ENCODE measurements around the gene SLC47A2. TPM values are rescaled to one million over a fixed set of nuclear protein-coding genes. Genes with fewer than 3 reads are reported as not detected.

The SLC47A2 gene
- polyA plus RNA-seq, 1 donor from 2014 or later, result not detected

GRCh38 chr17:19717411-19717908 is 1.1 kb upstream of the SLC47A2 start:
- Histone ChIP-seq H3K27me3 (ENCODE audit: insufficient read depth, low read depth, low read length) (no peaks in the 10 kb centered on the region), H3K36me3 (ENCODE audit: insufficient read depth, low read length) (no peaks in the 10 kb centered on the region), H3K9me2 (ENCODE audit: insufficient read depth, low read length) (no peaks in the 10 kb centered on the region), H3K79me2 (replicated peaks; ENCODE audit: insufficient read depth, low read length) (no peaks in the 10 kb centered on the region), H2AFZ (ENCODE audit: low read depth, low read length) (no peak overlapping the region), H3K27ac (ENCODE audit: low read length) (no peak overlapping the region), H3K9ac (ENCODE audit: low read length) (no peak overlapping the region), H4K20me1 (ENCODE audit: insufficient read depth) (no peaks in the 10 kb centered on the region), H3K4me3 (ENCODE audit: low read length) (no peak overlapping the region), H3K4me2 (ENCODE audit: low read length) (no peak overlapping the region), H3F3A (ENCODE audit: insufficient read depth, low read length, poor library complexity, severe bottlenecking) (no peaks in the 10 kb centered on the region), H3K9me3 (ENCODE audit: low read length) (no peaks in the 10 kb centered on the region)
- TF ChIP-seq MXI1 (conservative IDR thresholded peaks at IDR 0.05; ENCODE audit: poor library complexity, severe bottlenecking) (no peak), EZH2 (IDR thresholded peaks at IDR 0.05; ENCODE audit: borderline replicate concordance, insufficient read depth, low read length, poor library complexity, severe bottlenecking) (no peak), SMC3 (conservative IDR thresholded peaks at IDR 0.05; ENCODE audit: poor library complexity) (no peak), TAF1 (IDR thresholded peaks at IDR 0.05; ENCODE audit: low read depth) (no peak), REST (IDR thresholded peaks at IDR 0.05; ENCODE audit: borderline replicate concordance) (no peak), POLR2AphosphoS5 (IDR thresholded peaks at IDR 0.05) (no peak), RAD21 (conservative IDR thresholded peaks at IDR 0.05) (no peak), EP300 (conservative IDR thresholded peaks at IDR 0.05; ENCODE audit: poor library complexity, severe bottlenecking) (no peak), CTCF (IDR thresholded peaks at IDR 0.05; ENCODE audit: poor library complexity, severe bottlenecking) (no peak)

- Histone ChIP-seq H3K9me2 (ENCODE audit: insufficient read depth, low read length) (no peaks in the 10 kb centered on the region), H3K9ac (ENCODE audit: low read length) (no peak overlapping the region), H3K36me3 (ENCODE audit: insufficient read depth, low read length) (no peaks in the 10 kb centered on the region), H4K20me1 (ENCODE audit: insufficient read depth) (no peaks in the 10 kb centered on the region), H3F3A (ENCODE audit: insufficient read depth, low read length, poor library complexity, severe bottlenecking) (no peaks in the 10 kb centered on the region), H2AFZ (ENCODE audit: low read depth, low read length) (no peak overlapping the region), H3K27me3 (ENCODE audit: insufficient read depth, low read depth, low read length) (no peaks in the 10 kb centered on the region), H3K27ac (ENCODE audit: low read length) (no peak overlapping the region), H3K4me3 (ENCODE audit: low read length) (no peak overlapping the region), H3K9me3 (ENCODE audit: low read length) (no peaks in the 10 kb centered on the region), H3K79me2 (replicated peaks; ENCODE audit: insufficient read depth, low read length) (no peaks in the 10 kb centered on the region), H3K4me2 (ENCODE audit: low read length) (no peak overlapping the region)
- TF ChIP-seq EZH2 (IDR thresholded peaks at IDR 0.05; ENCODE audit: borderline replicate concordance, insufficient read depth, low read length, poor library complexity, severe bottlenecking), result no peak
- no peak for TF ChIP-seq RAD21 (conservative IDR thresholded peaks at IDR 0.05)
- no peak for TF ChIP-seq CTCF (IDR thresholded peaks at IDR 0.05; ENCODE audit: poor library complexity, severe bottlenecking)
- TF ChIP-seq POLR2AphosphoS5 (IDR thresholded peaks at IDR 0.05), result no peak
- no peak for TF ChIP-seq TAF1 (IDR thresholded peaks at IDR 0.05; ENCODE audit: low read depth)
- no peak for TF ChIP-seq MXI1 (conservative IDR thresholded peaks at IDR 0.05; ENCODE audit: poor library complexity, severe bottlenecking)
- TF ChIP-seq REST (IDR thresholded peaks at IDR 0.05; ENCODE audit: borderline replicate concordance), result no peak
- TF ChIP-seq EP300 (conservative IDR thresholded peaks at IDR 0.05; ENCODE audit: poor library complexity, severe bottlenecking), result no peak
- no peak for TF ChIP-seq SMC3 (conservative IDR thresholded peaks at IDR 0.05; ENCODE audit: poor library complexity)
Measured at GRCh38 chr17:19717031-19717360, 612 bp upstream of the SLC47A2 start.
